ENCODE results near the gene KCNQ1.

KCNQ1 gene

DNA sequence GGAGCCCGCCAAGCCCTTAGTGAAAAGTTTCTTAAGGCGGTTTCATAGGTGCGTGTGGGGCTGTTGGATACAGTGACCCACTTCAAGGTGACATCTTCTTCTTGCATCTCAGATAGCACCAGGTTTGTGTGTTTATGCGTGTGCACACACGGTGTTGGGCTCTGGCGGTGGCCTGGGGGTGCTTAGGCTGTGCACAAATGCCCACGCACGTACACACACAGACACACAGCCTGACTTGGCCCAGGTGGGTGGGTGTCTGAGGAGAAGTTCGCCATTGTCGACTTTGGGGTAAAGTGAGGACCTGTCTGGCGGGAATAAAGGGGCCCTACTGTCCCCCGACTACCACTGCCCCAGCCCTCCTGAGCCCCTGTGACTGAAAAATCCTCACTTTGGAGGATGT lies 103.8 kb downstream of the KCNQ1 start:
- Histone ChIP-seq H3K27me3 (ENCODE audit: insufficient read depth, low read depth, severe bottlenecking) (no peaks in the 10 kb centered on the region), H3K27ac (no peak overlapping the region), H3K9me3 (ENCODE audit: severe bottlenecking) (no peaks in the 10 kb centered on the region), H3K36me3 (no peaks in the 10 kb centered on the region), H3K4me3 (ENCODE audit: low read depth, low read length) (no peak overlapping the region)
- TF ChIP-seq, protein P1, sequence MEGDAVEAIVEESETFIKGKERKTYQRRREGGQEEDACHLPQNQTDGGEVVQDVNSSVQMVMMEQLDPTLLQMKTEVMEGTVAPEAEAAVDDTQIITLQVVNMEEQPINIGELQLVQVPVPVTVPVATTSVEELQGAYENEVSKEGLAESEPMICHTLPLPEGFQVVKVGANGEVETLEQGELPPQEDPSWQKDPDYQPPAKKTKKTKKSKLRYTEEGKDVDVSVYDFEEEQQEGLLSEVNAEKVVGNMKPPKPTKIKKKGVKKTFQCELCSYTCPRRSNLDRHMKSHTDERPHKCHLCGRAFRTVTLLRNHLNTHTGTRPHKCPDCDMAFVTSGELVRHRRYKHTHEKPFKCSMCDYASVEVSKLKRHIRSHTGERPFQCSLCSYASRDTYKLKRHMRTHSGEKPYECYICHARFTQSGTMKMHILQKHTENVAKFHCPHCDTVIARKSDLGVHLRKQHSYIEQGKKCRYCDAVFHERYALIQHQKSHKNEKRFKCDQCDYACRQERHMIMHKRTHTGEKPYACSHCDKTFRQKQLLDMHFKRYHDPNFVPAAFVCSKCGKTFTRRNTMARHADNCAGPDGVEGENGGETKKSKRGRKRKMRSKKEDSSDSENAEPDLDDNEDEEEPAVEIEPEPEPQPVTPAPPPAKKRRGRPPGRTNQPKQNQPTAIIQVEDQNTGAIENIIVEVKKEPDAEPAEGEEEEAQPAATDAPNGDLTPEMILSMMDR (IDR thresholded peaks at IDR 0.05; ENCODE audit: low read depth, low read length), result no peak
- DNase-seq, result no peak

DNA sequence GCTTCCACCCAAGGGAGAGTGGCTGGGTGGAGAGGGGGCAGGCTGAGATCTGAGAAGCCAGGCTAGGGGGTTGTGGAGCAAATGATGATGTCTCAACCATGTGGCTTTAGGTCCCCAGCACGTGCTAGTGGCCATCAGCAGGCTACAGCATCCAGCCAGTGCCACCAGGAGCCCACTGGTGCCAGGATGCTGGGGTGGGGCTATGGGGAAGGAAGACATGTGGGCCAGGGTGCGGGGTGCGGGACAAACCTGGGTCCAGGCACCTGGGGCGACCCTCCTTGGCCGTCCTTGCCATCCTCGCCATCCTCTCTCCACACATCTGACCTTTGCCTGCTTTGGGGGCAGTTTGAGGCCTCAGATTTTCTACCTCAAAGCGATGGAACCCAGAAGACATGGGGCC lies 104.3 kb downstream of the KCNQ1 start:
- Histone ChIP-seq H3K4me3 (ENCODE audit: low read depth, low read length) (no peak overlapping the region), H3K9me3 (ENCODE audit: severe bottlenecking) (no peaks in the 10 kb centered on the region), H3K27me3 (ENCODE audit: insufficient read depth, low read depth, severe bottlenecking) (no peaks in the 10 kb centered on the region), H3K27ac (no peak overlapping the region), H3K36me3 (no peaks in the 10 kb centered on the region)
- TF ChIP-seq, protein P1 (IDR thresholded peaks at IDR 0.05; ENCODE audit: low read depth, low read length), result no peak
- no peak for DNase-seq

DNA sequence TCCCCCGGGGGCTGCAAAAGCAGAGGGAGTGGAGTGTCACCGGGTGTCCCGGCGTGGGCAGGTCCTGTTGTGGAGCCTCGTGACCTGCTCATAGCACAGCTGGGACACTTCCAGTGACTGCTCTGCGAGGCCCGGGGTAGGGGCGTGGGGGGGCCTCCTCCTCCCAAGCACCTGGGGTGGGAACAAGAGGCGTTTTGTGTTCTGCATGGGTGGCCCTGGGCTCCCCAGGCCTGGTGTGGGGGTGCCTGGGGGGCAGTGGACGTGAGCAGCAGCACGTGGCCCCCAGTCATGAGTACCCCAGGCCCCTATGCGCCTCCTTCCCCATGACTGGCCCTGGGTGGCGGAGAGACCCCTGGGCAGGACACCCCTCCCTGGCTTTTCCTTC lies 104.7 kb downstream of the KCNQ1 start:
- H3K36me3 ChIP-seq, result no peaks in the 10 kb centered on the region
- H3K27me3 ChIP-seq (ENCODE audit: insufficient read depth, low read depth, severe bottlenecking), result no peaks in the 10 kb centered on the region

DNA sequence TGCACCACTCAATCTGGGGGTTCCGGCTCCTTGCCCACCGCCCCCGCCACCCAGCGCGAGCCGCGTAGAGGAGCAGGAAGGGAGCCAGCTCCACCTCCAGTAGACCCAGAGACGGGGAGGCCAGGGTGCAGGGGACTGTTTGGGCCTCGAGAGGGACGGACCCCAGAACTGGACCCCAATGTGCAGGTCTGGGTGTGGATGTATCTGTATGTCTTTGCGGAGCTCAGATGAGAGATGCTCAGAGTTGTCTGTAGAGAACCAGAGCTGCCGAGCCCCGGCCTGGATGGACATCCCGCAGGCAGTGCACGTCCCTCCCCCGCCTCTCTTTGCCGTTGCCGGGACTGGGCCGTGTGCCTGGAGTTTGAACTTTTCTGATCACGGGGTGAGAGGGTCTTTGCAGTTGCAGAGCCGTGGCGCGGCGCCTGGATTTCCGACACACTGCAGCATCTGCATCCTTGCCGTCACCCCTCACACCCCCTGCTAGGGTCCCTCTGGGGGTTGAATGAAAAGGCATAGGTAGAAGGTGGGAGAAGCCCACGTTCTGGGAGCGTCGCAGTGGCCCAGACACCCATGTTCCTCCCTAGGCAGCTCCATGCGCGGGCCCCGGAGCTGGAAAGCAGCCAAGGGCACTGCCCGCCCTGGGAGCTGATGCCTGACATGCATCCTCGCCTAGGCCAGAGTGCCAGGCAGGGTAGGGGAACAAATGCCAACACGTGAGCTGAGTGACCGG lies 105.2 kb downstream of the KCNQ1 start:
- H3K27ac ChIP-seq, result no peak overlapping the region
- H3K4me3 ChIP-seq (ENCODE audit: low read depth, low read length), result no peak overlapping the region
- no peaks in the 10 kb centered on the region for H3K9me3 ChIP-seq (ENCODE audit: severe bottlenecking)
- no peaks in the 10 kb centered on the region for H3K27me3 ChIP-seq (ENCODE audit: insufficient read depth, low read depth, severe bottlenecking)
- TF ChIP-seq, protein P1 (IDR thresholded peaks at IDR 0.05; ENCODE audit: low read depth, low read length), result no peak
- no peak for DNase-seq
- no peaks in the 10 kb centered on the region for H3K36me3 ChIP-seq

More for the DNA sequence above, 104.7 kb downstream of the KCNQ1 start:
- TF ChIP-seq, protein P1 (IDR thresholded peaks at IDR 0.05; ENCODE audit: low read depth, low read length), result no peak
- no peak overlapping the region for H3K27ac ChIP-seq
- no peaks in the 10 kb centered on the region for H3K9me3 ChIP-seq (ENCODE audit: severe bottlenecking)
- H3K4me3 ChIP-seq (ENCODE audit: low read depth, low read length), result no peak overlapping the region
- no peak for DNase-seq

- no peaks in the 10 kb centered on the region for H3K27me3 ChIP-seq (ENCODE audit: insufficient read depth, low read depth, severe bottlenecking)
- no peak overlapping the region for H3K27ac ChIP-seq
- DNase-seq, result no peak
- TF ChIP-seq, protein P1 (IDR thresholded peaks at IDR 0.05; ENCODE audit: low read depth, low read length), result no peak
- no peaks in the 10 kb centered on the region for H3K36me3 ChIP-seq
- H3K4me3 ChIP-seq (ENCODE audit: low read depth, low read length), result no peak overlapping the region
- H3K9me3 ChIP-seq (ENCODE audit: severe bottlenecking), result no peaks in the 10 kb centered on the region
Measured at GRCh38 chr11:2550606-2550970, 105.8 kb downstream of the KCNQ1 start.

DNA sequence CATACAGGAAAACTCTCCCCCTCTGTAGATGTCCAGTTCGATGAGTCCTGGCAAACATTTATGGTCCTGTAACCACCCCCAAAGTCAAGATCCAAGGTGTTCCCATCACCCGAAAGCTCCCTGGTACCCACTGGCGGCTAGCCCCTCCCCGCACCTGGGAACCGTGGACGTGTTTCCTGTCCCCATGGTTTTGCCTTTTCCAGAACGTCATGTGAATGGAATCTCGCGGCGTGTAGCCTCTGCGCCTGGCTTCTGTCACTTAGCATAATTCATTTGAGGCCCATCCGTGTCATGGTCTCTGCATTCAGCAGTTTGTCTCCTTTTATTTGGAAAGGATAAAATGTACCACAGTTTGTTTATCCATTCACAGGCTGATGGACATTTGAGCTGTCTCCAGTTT lies 106.3 kb downstream of the KCNQ1 start:
- Histone ChIP-seq H3K4me3 (ENCODE audit: low read depth, low read length) (no peak overlapping the region), H3K36me3 (no peaks in the 10 kb centered on the region), H3K27ac (no peak overlapping the region), H3K27me3 (ENCODE audit: insufficient read depth, low read depth, severe bottlenecking) (no peaks in the 10 kb centered on the region), H3K9me3 (ENCODE audit: severe bottlenecking) (no peaks in the 10 kb centered on the region)
- TF ChIP-seq, protein P1 (IDR thresholded peaks at IDR 0.05; ENCODE audit: low read depth, low read length), result no peak
- no peak for DNase-seq
